Glutamatergic neuron (in vitro differentiated cells): Measurements from ENCODE around the gene TWSG1. TPM values are rescaled to one million over a fixed set of nuclear protein-coding genes. Genes with fewer than 3 reads are reported as not detected.

Experiments used
- DNase-seq: peaks from one replicate; pipeline ENCODE4 v3.0.0; 2022
- H3K27ac Mint-ChIP-seq: one replicate; pipeline ENCODE4 v1.8.0; 2020; ENCODE audit warnings: mild to moderate bottlenecking, mixed read lengths, inconsistent platforms; ENCODE audit not compliant: unreplicated experiment
- H3K27me3 Mint-ChIP-seq: one replicate; pipeline ENCODE4 v1.8.0; 2020; ENCODE audit warnings: mild to moderate bottlenecking, moderate library complexity, mixed read lengths, inconsistent platforms; ENCODE audit not compliant: unreplicated experiment
- H3K36me3 Mint-ChIP-seq: one replicate; pipeline ENCODE4 v1.8.0; 2020; ENCODE audit warnings: mild to moderate bottlenecking, mixed read lengths, inconsistent platforms; ENCODE audit not compliant: unreplicated experiment
- H3K4me1 Mint-ChIP-seq: one replicate; pipeline ENCODE4 v1.8.0; 2020; ENCODE audit warnings: mild to moderate bottlenecking, low read depth, mixed read lengths, inconsistent platforms; ENCODE audit not compliant: unreplicated experiment
- H3K4me3 Mint-ChIP-seq: one replicate; pipeline ENCODE4 v1.8.0; 2020; ENCODE audit warnings: mild to moderate bottlenecking, mixed read lengths, inconsistent platforms; ENCODE audit not compliant: unreplicated experiment
- H3K9me3 Mint-ChIP-seq: one replicate; pipeline ENCODE4 v1.8.0; 2020; ENCODE audit warnings: mild to moderate bottlenecking, moderate library complexity, mixed read lengths, inconsistent platforms; ENCODE audit not compliant: unreplicated experiment
- total RNA-seq: library from RNA; stranded (reverse); fragmentation: NEBNext Ultra II Directional; extraction: Animal tissue kit (Norgen Biotek cat#: 25700); gene quantifications from one replicate; pipeline ENCODE4 v1.2.1, GENCODE V29; 2021; ENCODE audit not compliant: unreplicated experiment
- TF ChIP-seq, protein P1 (sequence below): fragments of 200-600 bp; sonication (generic); IDR thresholded peaks from one replicate; pipeline ENCODE4 v1.5.0; 2021; ENCODE audit not compliant: partially characterized antibody, unreplicated experiment

Gene TWSG1
- total RNA-seq, 1 donor from 2014 or later = 13.7 TPM

- no peak for DNase-seq
- Mint-ChIP-seq H3K4me3 (no peak overlapping the region), H3K27ac (no peak overlapping the region), H3K36me3 (peaks cover 5% of the 10 kb centered on the region), H3K9me3 (no peaks in the 10 kb centered on the region), H3K4me1 (no peaks in the 10 kb centered on the region), H3K27me3 (no peaks in the 10 kb centered on the region)
- TF ChIP-seq, protein P1, sequence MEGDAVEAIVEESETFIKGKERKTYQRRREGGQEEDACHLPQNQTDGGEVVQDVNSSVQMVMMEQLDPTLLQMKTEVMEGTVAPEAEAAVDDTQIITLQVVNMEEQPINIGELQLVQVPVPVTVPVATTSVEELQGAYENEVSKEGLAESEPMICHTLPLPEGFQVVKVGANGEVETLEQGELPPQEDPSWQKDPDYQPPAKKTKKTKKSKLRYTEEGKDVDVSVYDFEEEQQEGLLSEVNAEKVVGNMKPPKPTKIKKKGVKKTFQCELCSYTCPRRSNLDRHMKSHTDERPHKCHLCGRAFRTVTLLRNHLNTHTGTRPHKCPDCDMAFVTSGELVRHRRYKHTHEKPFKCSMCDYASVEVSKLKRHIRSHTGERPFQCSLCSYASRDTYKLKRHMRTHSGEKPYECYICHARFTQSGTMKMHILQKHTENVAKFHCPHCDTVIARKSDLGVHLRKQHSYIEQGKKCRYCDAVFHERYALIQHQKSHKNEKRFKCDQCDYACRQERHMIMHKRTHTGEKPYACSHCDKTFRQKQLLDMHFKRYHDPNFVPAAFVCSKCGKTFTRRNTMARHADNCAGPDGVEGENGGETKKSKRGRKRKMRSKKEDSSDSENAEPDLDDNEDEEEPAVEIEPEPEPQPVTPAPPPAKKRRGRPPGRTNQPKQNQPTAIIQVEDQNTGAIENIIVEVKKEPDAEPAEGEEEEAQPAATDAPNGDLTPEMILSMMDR = no peak
These were observed 9.0 kb downstream of the TWSG1 start for GRCh38 chr18:9343577-9343976.

GRCh38 chr18:9346775-9347174 lies 12.2 kb downstream of the TWSG1 start:
- Mint-ChIP-seq H3K9me3 (peaks cover 2% of the 10 kb centered on the region), H3K4me3 (no peak overlapping the region), H3K27ac (no peak overlapping the region), H3K4me1 (no peaks in the 10 kb centered on the region), H3K36me3 (peaks cover 5% of the 10 kb centered on the region), H3K27me3 (no peaks in the 10 kb centered on the region)
- DNase-seq = no peak
- TF ChIP-seq, protein P1 = no peak

DNA sequence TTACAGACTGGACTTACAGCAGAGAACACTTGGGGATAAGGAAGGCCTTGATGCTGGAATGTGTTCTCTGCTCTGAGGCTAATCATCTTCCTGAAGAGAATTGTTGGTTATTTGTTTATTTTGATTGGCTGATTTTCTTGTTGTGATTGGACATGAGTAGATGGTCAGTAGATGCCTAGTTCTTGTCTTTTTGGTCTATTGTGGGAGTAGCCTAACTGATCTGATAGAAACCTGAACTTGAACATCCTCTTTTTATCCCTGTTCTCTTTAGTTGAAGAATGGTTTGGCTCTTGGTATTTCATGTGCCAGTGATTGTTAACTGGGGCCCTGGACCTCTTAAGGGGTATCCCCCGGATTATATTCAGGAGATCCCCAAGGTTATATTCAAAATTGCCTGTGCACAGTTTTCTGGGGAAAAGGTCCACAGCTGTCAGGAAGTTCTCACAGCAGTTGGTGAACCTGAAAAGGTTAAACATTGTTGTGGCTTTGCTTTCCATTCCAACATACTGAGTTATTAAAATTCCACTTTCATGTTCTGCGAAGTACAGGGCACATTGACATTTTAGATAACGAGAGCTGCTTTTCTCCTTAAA lies 13.6 kb downstream of the TWSG1 start:
- H3K4me1 Mint-ChIP-seq = no peaks in the 10 kb centered on the region
- peaks cover 2% of the 10 kb centered on the region for H3K9me3 Mint-ChIP-seq
- H3K27me3 Mint-ChIP-seq = no peaks in the 10 kb centered on the region
- H3K4me3 Mint-ChIP-seq = no peak overlapping the region
- no peak for DNase-seq
- TF ChIP-seq, protein P1 = no peak
- H3K27ac Mint-ChIP-seq = no peak overlapping the region
- peaks cover 5% of the 10 kb centered on the region for H3K36me3 Mint-ChIP-seq

GRCh38 chr18:9348766-9349165 lies 14.2 kb downstream of the TWSG1 start:
- Mint-ChIP-seq H3K27me3 (no peaks in the 10 kb centered on the region), H3K9me3 (peaks cover 2% of the 10 kb centered on the region), H3K36me3 (no peaks in the 10 kb centered on the region), H3K27ac (no peak overlapping the region), H3K4me1 (no peaks in the 10 kb centered on the region), H3K4me3 (no peak overlapping the region)
- TF ChIP-seq, protein P1 = no peak
- DNase-seq = no peak

- no peaks in the 10 kb centered on the region for H3K27me3 Mint-ChIP-seq
These were observed 19.0 kb downstream of the TWSG1 start for GRCh38 chr18:9353596-9353995.

More at GRCh38 chr18:9353596-9353995, 19.0 kb downstream of the TWSG1 start:
- TF ChIP-seq, protein P1 = no peak
- Mint-ChIP-seq H3K36me3 (no peaks in the 10 kb centered on the region), H3K27ac (no peak overlapping the region), H3K4me1 (no peaks in the 10 kb centered on the region), H3K9me3 (peaks cover 2% of the 10 kb centered on the region), H3K4me3 (no peak overlapping the region)
- DNase-seq = no peak
